SK-N-MC (cell line): ENCODE measurements around the gene SOX11.

ENCODE experiments used
- DNase-seq: peaks from one replicate; pipeline ENCODE4 v3.0.0-alpha.2; 2011; ENCODE audit warnings: low read depth, low spot score
- H3K27ac ChIP-seq: fragments of 200-600 bp; sonication (generic); 2 replicates; pipeline ENCODE4 v1.5.1; 2016; ENCODE audit warnings: mixed run types
- H3K36me3 ChIP-seq: fragments of 200-600 bp; sonication (generic); 2 replicates; pipeline ENCODE4 v1.6.1; 2017; ENCODE audit warnings: antibody characterized with exemption, low read length, mixed read lengths; ENCODE audit not compliant: insufficient read depth
- H3K4me3 ChIP-seq: fragments of 200-600 bp; sonication (generic); 2 replicates; pipeline ENCODE4 v1.5.1; 2016
- H3K9ac ChIP-seq: fragments of 200-600 bp; sonication (generic); 2 replicates; pipeline ENCODE4 v1.8.0; 2017; ENCODE audit warnings: mixed run types, mixed read lengths; ENCODE audit not compliant: insufficient read length
- H3K9me3 ChIP-seq: fragments of 200-600 bp; sonication (generic); 2 replicates; pipeline ENCODE4 v1.6.1; 2017; ENCODE audit warnings: low read depth, mild to moderate bottlenecking, antibody characterized with exemption, low read length, moderate library complexity, mixed read lengths
- EZH2 ChIP-seq: fragments of 200-600 bp; sonication (generic); IDR thresholded peaks from one replicate; pipeline ENCODE4 v1.6.1; 2017; ENCODE audit warnings: antibody characterized with exemption
- FOXP2 ChIP-seq: optimal IDR thresholded peaks from 2 replicates; pipeline ENCODE3; 2011; ENCODE audit warnings: mild to moderate bottlenecking, moderate library complexity; ENCODE audit not compliant: insufficient read depth; ENCODE audit errors: extremely low read length, control extremely low read depth
- POLR2AphosphoS5 ChIP-seq: IDR thresholded peaks from 2 replicates; pipeline ENCODE4 v1.6.1; 2012; ENCODE audit warnings: mild to moderate bottlenecking, low read depth, low read length, borderline replicate concordance

The SOX11 gene

DNA sequence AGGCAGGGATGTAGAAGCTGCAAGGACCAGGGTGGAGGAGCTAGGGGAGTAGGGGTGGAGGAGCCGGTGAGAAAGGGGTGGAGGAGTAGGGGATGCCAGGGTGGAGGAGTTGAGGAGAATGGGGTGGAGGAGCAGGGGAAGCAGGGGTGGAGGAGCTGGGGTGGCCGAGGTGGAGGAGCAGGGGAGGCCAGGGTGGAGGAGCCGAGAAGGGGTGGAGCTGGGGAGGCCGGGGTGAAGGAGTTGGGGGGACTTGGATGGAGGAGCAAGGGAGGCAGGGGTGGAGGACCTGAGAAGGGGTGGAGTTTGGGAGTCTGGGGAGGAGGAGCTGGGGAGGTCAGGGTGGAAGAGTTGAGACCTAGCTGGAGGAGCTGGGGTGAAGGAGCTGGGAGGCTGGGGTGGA lies 13.3 kb downstream of the SOX11 start:
- H3K9me3 ChIP-seq = no peaks in the 10 kb centered on the region
- TF ChIP-seq EZH2 = no peak
- no peak for TF ChIP-seq POLR2AphosphoS5
- no peak for TF ChIP-seq FOXP2

DNA sequence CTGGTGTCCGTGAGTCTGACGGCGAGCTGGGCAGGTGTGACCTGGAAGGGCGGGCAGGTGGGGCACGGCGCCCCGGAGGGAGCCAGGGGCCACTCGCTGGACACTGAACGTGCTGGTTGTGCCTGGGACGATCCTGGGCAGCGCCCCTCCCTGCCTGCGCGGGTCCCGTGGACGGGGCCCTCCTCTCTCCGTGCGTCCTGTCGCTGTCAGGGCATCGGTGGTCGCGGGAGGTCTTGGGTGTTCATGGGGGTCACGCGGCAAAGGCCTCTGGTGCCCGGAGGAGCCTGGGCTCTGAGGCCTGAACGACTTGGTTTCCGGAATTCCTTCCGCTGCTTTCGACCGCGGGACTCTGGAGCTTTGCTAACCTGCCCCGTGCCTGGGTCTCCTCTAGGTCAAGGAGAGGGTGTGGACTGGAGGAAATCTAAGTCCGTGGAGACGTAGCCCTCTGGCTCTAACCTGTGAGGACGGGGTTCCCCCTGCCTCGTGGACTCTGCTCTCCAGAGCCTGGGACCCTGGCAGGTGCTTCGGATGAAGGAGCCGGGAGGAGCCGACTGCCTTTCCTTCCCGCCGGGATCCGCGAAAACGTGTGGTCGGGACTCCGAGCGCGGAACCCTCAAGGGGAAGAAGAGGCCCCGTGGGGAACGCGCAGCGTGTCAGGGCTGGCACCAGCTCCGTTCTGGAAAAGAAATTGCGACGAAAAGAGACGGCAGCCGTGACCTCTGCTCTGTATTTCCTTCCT lies 14.7 kb downstream of the SOX11 start:
- TF ChIP-seq POLR2AphosphoS5 = no peak
- no peak for TF ChIP-seq EZH2
- TF ChIP-seq FOXP2 = no peak
- no peak overlapping the region for H3K4me3 ChIP-seq
- no peak overlapping the region for H3K27ac ChIP-seq
- no peak overlapping the region for H3K9ac ChIP-seq
- no peak for DNase-seq
- peaks cover 10% of the 10 kb centered on the region; the same call in 1 of the 2 replicates for H3K36me3 ChIP-seq
- no peaks in the 10 kb centered on the region for H3K9me3 ChIP-seq

More for the DNA sequence above, 13.3 kb downstream of the SOX11 start:
- peaks cover 16% of the 10 kb centered on the region; the same call in 1 of the 2 replicates for H3K36me3 ChIP-seq
- no peak overlapping the region for H3K27ac ChIP-seq
- no peak for DNase-seq
- H3K9ac ChIP-seq = no peak overlapping the region
- H3K4me3 ChIP-seq = no peak overlapping the region

- no peak for DNase-seq
- Histone ChIP-seq H3K4me3 (no peak overlapping the region), H3K36me3 (no peaks in the 10 kb centered on the region), H3K27ac (no peak overlapping the region), H3K9ac (no peak overlapping the region), H3K9me3 (no peaks in the 10 kb centered on the region)
- TF ChIP-seq FOXP2 (no peak), POLR2AphosphoS5 (no peak), EZH2 (no peak)
Measured at GRCh38 chr2:5710615-5711014, 18.4 kb downstream of the SOX11 start.

DNA sequence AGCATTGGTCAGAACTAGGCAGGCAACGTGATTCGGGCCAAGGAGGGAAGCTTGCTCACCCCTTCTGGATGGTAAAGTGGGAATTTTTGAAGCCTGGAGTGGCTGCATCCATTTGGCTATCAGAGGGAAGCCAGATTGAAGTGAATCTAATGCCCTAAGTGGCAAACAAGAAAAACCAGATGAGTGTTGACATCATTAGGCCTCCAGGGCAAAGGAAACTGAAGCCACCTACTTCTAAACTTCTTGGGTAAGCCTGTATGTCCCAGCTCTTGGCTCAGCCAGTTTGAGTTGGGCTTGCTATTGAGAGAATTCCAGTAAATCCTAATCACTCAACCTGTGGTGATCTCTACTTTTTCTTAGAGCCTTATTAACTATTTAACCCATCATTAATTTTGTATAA lies 20.9 kb downstream of the SOX11 start:
- no peak overlapping the region for H3K4me3 ChIP-seq
- H3K9ac ChIP-seq = no peak overlapping the region
- no peak for DNase-seq
- no peak overlapping the region for H3K27ac ChIP-seq
- no peak for TF ChIP-seq EZH2
- TF ChIP-seq FOXP2 = no peak
- TF ChIP-seq POLR2AphosphoS5 = no peak
- no peaks in the 10 kb centered on the region for H3K36me3 ChIP-seq
- H3K9me3 ChIP-seq = no peaks in the 10 kb centered on the region

DNA sequence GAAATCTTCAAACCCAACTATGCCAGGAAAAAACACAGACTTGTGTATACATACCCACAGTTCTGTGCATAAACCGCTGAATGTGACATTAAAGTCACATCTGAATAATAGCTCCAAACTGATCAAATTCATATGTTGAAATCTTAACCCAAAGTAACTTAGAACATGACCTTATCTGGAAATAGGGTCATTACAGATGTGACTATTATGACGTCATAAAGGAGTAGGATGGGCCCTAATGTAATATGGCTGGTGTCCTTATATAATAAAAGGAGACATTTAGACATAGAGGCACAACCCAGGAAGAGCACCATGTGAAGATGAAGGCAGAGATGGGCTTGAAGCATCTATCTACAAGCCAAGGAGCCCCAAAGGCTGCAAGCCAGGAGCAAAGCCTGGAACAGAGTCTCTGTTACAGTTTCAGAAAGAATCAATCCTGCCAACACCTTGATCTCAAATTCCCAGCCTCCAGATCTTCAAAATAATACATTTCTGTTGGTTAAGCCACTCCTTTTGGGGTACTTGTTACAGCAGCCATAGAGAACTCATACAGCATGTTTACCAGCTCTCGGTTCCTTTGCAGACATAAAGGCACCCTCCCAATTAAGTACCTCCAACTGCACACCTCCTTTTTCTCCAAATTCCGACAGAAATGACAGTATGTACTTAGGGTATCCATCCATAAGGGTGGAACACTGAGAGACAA lies 27.6 kb downstream of the SOX11 start:
- no peak overlapping the region for H3K4me3 ChIP-seq
- no peaks in the 10 kb centered on the region for H3K9me3 ChIP-seq
- no peak for TF ChIP-seq POLR2AphosphoS5
- TF ChIP-seq FOXP2 = no peak
- no peak for TF ChIP-seq EZH2
- no peaks in the 10 kb centered on the region for H3K36me3 ChIP-seq
- H3K9ac ChIP-seq = no peak overlapping the region
- H3K27ac ChIP-seq = no peak overlapping the region
- DNase-seq = no peak

DNA sequence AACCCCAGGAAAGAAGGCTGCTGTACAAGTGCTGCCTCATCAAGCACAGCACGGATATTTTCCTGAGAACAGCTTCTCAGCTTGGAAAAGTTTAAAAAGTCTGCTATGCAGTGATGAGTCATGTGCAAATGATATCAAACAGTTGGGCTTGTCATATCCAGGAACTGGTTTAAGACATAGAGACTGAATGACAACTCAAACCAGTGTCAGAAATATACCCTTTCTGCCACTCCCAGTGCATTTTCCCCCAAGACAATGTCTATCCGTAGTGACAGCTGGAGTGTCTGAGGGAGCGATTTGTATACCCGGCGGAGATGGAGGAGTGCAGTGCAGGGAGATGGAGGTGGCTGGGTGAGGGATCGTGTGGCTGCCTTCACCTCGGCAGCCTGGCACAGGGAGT lies 28.2 kb downstream of the SOX11 start:
- TF ChIP-seq POLR2AphosphoS5 = no peak
- no peak for TF ChIP-seq EZH2
- DNase-seq = no peak
- H3K9me3 ChIP-seq = no peaks in the 10 kb centered on the region
- no peaks in the 10 kb centered on the region for H3K36me3 ChIP-seq
- no peak overlapping the region for H3K4me3 ChIP-seq
- no peak overlapping the region for H3K9ac ChIP-seq
- H3K27ac ChIP-seq = no peak overlapping the region

DNA sequence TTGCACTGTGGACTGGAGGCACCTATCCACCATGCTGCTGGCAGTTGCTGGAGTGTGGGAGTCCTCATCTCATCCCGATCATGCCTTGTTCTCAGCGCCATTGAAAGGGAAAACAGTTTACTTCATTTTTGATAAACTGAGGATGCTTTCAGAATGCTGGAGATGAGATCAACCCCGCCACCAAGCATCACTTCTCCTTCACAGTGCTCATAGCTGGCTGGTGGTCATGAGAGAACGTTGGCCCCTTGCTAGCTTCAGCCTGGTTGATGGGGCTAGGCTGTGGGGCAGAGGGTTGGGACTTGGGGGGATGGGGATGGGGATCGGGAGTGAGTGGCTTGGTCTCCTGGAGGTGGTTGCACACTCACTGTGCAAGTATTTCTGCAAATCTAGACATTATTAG lies 30.1 kb downstream of the SOX11 start:
- Histone ChIP-seq H3K9me3 (no peaks in the 10 kb centered on the region), H3K9ac (no peak overlapping the region), H3K27ac (no peak overlapping the region), H3K36me3 (no peaks in the 10 kb centered on the region), H3K4me3 (no peak overlapping the region)
- DNase-seq = no peak
- TF ChIP-seq POLR2AphosphoS5 (no peak), EZH2 (no peak), FOXP2 (no peak)

GRCh38 chr2:5723791-5724735 lies 31.9 kb downstream of the SOX11 start:
- TF ChIP-seq EZH2 (no peak), FOXP2 (no peak), POLR2AphosphoS5 (no peak)
- no peak for DNase-seq
- H3K9me3 ChIP-seq = no peaks in the 10 kb centered on the region
- no peak overlapping the region for H3K27ac ChIP-seq
- H3K4me3 ChIP-seq = no peak overlapping the region
- no peak overlapping the region for H3K9ac ChIP-seq
- no peaks in the 10 kb centered on the region for H3K36me3 ChIP-seq
